CD4-positive, alpha-beta T cell treated with Interleukin-17A for 1 hour (primary cell): ENCODE data around the gene ERGIC2.

ENCODE experiments used
- DNase-seq: peaks from one replicate; pipeline ENCODE4 v3.0.0-alpha.2; 2020

ERGIC2 gene

DNA sequence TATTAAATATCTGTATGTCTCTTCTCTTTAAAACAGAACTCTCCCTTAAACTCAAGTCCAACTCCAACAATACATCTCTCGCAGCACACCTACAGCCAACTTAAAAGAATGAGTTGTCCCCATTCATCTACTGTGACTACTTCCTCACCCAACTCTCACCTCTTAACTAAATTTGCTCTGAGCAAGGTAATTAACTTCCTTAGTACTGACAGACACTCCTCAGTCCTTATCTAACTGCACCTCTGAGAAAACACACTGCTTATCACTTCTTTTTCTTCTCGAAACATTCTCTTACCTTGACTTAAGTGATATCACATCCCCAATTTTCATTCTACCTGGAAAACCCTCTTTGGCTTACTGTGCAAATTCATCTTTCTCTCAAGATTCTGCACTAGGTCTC lies 7.0 kb downstream of the ERGIC2 start:
- no peak for DNase-seq

DNA sequence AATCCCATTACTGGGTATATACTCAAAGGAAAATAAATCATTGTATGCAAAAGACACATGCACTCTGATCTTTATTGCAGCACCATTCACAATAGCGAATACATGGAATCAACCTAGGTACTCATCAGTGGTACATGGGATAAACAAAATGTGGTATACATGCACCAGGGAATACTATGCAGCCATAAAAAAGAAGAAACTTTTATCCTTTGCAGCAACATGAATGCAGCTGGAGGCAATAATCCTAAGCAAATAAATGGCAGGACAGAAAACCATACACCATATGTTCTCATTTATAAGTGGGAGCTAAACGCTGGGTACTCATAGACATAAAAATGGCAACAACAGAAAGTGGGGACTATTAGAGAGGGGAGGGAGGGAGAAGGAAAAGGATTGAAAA lies 15.9 kb downstream of the ERGIC2 start:
- no peak for DNase-seq

- DNase-seq, result no peak
Measured at GRCh38 chr12:29354954-29355353, 26.0 kb downstream of the ERGIC2 start.

- no peak for DNase-seq
Measured at GRCh38 chr12:29350080-29350479, 30.9 kb downstream of the ERGIC2 start.

DNA sequence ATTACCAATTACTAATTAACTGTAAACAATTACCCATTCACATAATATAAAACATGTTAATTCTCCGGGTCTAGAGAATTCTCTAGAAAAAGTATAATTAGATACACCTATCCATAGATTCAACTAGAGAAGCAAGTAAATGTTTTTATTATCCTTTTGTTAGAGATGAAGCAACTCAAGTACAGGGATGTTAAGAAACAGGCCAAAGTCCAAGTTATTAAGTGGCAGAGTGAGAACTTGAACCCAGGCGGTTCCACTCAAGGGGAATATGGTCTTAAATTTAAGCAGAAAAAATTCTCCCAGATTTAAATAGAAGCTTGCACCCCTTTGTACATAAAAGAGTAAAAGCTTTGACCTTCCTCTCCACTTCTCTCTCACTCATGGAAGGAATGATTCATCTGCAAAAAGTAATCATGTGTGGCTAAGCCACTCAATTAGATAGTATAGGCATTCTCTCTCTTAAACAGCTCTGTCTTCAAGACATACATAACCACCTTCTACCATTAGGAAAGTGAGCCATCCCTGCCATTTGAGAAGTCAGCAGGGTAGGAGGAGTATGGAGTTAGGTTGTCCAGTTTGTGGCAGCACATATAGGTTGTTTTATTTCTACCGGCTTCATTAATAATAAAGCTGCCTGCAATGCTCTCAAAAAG lies 34.1 kb downstream of the ERGIC2 start:
- DNase-seq, result no peak

- no peak for DNase-seq
Measured at GRCh38 chr12:29343022-29343799, 37.8 kb downstream of the ERGIC2 start.

DNA sequence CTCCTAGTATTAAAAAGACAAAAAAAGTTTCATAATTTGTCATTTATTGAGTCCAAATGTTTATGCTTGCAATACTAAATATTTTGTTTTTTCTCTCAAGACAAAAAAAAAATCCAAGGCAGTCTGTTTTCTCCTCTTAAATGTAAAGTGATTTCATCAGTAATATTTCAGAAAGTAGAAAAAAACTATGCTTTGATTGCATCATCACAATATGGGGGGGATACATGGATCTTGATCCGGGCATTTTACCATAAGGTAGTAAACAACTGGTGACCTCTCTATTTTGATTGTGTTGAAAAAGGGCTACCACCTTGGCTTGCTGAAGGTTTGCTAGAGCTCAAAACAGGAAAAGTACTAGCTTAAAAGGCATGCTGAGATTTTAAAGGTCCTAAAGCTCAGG lies 43.6 kb downstream of the ERGIC2 start:
- no peak for DNase-seq

GRCh38 chr12:29334937-29335336 lies 46.0 kb downstream of the ERGIC2 start:
- DNase-seq, result no peak

DNA sequence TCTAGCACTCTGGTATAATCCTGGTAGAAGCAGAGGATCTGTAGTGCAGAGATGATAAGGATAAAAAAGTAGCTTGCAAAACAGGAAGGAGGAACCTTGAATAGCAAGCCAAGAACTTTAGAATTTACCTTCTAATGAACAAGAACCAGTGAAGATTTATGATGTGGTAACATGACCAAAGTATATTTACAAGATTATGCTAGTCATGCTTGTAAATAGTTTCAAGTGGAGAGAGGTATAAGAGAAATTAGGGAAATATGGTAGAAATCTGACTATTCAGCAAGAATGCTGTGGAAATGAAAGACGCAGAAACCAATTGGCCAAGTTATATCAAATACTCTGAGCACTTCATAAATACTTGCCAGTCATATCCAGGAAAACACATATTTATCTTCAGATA lies 47.8 kb downstream of the ERGIC2 start:
- DNase-seq, result no peak

- no peak for DNase-seq
Measured at GRCh38 chr12:29329411-29329810, 51.6 kb downstream of the ERGIC2 start.

DNA sequence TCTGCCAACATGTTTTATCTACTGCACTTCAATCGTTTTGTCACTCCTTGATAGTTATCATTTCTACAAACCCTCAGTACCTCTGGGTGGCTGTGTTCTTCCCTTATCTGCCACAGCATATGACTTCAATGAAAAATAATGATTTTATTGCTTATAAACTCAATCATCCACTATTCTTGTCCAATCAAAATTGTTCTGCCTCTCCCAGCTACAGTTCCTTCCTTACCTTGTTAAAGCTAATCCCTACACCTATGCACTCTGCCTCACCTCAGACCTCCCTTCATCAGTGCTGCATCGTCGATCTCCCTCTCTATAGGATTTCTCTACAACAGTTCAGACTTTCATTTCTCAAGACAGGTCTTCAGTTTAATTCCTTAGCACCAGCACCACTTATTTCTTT lies 58.8 kb downstream of the ERGIC2 start:
- DNase-seq, result no peak

DNA sequence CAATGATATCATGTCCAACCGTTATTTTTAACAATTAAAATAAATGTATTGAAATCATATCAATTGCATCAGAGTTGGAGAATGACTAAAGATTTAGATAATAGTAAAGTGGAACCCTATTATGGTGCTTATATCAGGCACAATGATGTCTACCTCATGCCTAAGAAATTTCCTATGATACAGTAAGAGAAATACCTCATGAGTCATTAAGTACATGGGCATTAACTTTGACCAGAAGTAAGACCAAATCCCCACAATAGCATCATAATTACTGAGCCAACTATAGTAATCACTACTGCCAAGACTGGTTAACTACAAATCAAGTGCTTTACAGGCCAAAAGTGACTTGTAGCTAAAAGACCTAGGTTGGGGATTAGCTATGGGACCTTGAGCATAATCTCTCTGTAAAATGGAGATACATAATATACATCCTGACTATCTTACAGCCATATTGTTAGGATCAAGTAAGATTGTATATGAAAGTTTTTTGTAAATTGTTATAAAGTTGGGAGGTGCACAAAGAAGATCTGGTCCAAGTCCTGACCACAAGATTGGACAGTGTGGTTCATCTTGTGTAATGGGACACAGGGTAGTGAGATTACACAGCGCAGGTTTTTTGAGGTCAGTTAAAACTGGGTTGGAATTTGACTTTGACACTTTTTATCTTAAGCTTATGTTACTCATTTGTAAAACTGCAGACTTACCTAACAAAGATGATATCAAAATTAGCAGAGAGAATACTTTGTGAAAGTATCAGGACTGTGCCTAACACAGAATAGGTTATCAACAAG lies 60.5 kb downstream of the ERGIC2 start:
- DNase-seq, result no peak

- DNase-seq, result peak; percentile 78
Measured at GRCh38 chr12:29317556-29318363, 63.2 kb downstream of the ERGIC2 start.

GRCh38 chr12:29316752-29317151 lies 64.2 kb downstream of the ERGIC2 start:
- DNase-seq, result no peak

- DNase-seq, result no peak
Measured at GRCh38 chr12:29314416-29314815, 66.6 kb downstream of the ERGIC2 start.

DNA sequence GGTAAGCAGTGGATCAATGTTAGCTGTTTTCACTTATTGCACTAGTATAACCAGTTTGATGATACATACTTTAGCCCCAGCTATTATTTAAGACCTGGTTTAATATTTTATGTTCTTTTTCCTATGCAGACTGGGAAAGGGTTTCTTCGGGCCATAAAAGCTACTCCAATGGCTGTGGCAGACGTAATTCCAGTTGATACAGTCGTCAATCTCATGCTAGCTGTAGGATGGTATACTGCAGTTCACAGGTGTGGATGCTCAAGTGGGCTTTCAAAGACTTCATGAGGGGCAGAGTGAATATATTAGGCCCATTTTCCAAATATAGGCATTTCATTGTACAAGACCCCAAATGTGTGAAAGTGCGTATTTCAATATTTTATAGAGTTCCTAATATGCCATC lies 70.1 kb downstream of the ERGIC2 start:
- DNase-seq, result no peak

GRCh38 chr12:29309320-29309902 lies 71.6 kb downstream of the ERGIC2 start:
- DNase-seq, result no peak

DNA sequence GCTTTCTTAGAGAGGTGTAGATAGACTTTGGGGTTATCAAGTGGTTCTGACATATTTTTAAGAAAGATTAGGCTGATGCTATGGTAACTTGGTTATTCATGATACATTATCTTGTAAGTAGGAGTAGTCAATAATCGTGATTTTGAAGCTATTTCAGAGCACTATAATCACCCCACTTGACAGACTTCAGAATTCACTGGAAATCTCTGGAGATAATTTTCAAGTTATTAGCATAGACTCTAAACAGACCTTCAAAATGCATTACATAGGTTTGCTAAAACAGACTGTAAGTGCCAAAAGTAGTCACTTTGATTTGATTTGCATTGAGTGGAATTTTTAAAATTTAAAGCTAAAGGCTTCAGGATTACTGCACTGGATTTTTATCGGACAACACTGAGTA lies 74.3 kb downstream of the ERGIC2 start:
- DNase-seq, result no peak

DNA sequence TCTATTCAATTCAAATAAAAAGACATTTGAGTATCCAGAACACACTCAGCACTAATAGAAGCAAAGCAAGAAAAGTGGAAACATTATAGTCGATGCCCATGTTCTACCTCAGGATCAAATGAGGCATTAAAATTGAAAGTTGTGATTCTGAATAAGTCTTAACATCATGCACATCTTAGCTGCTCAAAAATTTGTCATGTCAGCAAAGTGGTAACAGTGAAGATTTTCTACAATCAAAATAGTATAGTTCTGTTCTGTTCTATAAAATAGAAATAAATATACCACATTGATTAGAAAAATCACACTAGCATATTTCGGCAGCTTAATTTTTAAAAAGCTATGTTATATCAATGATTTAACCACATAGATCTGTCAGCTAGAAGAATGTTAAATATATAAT lies 74.7 kb downstream of the ERGIC2 start:
- no peak for DNase-seq

GRCh38 chr12:29304388-29304787 lies 76.6 kb downstream of the ERGIC2 start:
- DNase-seq, result no peak

- DNase-seq, result no peak
Measured at GRCh38 chr12:29301114-29301513, 79.9 kb downstream of the ERGIC2 start.

GRCh38 chr12:29299633-29300032 lies 81.3 kb downstream of the ERGIC2 start:
- DNase-seq, result no peak

DNA sequence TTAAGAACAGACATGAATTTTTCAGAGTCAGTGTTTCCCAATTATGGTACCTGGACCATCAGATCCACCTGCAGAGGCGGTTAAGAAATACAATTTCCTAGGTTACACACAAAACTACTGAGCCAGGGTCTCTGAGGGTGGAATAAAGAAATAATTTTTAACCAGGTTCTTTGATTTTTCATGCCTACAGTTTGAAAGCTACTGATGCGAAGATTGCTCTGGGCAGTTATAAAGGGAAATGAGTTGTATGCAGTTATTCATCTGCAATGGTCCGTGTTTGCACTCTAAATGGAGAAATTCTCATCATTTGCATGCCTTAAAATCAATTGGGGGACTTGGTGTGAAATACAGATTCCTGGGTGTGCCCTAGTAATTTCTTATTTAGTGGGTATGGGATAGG lies 89.7 kb downstream of the ERGIC2 start:
- no peak for DNase-seq
